Diencephalon (tissue), 1 donor: ENCODE data around the gene PRSS50. TPM values are rescaled to one million over a fixed set of nuclear protein-coding genes. Genes with fewer than 3 reads are reported as not detected.

Experiments used
- small RNA-seq: library from RNA; depleted of rRNA; stranded (forward); fragments of <200 nt; gene quantifications from one replicate; pipeline ENCODE3, GENCODE V24; 2014
- total RNA-seq: library from RNA; depleted of rRNA; stranded (reverse); fragments of >200 nt; gene quantifications from one replicate; pipeline ENCODE4 v1.2.3, GENCODE V29; 2014

Gene PRSS50, protein sequence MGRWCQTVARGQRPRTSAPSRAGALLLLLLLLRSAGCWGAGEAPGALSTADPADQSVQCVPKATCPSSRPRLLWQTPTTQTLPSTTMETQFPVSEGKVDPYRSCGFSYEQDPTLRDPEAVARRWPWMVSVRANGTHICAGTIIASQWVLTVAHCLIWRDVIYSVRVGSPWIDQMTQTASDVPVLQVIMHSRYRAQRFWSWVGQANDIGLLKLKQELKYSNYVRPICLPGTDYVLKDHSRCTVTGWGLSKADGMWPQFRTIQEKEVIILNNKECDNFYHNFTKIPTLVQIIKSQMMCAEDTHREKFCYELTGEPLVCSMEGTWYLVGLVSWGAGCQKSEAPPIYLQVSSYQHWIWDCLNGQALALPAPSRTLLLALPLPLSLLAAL
- total RNA-seq, result not detected

DNA sequence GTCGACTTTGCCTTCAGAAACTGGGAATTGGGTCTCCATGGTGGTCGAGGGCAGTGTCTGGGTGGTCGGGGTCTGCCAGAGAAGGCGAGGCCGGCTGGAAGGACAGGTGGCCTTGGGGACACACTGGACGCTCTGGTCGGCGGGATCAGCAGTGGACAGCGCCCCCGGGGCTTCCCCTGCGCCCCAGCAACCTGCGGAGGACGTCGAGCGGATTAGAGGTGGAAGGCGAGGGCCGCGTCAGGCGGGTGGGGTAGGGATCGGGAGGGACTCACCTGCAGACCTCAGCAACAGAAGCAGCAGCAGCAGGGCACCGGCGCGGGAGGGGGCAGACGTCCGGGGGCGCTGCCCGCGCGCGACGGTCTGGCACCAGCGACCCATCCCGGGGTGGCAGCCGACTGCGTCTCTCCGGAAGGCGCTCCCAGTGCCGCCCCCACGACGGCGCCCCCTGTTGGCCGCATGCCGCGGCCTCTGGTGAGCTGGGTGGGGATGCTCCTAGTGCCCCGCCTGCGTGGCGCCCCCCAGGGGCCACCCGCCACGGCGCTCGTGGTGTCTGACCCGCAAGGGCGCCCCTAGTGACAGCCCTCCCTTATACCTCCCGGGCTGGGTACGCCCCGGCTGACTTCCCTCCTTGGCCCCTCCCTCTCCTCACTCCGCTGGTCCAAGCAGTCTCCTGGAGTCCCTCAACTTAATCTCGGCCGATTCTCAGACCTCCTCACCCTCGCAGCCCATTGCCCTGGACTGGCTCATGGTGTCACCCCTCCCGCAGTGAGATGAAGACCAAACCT, at the start of gene PRSS50:
PRSS50 (minus strand) TSS at position 423 of the 785 bp plus-strand sequence; CDS start at position 378, 45 bp downstream.

GRCh38 chr3:46701181-46701939, 16.3 kb downstream of the PRSS50 start, which contains the start of gene TMIE:
Gene TMIE (plus strand): TSS chr3:46701392. CDS start chr3:46701488, 96 bp downstream.

GRCh38 chr3:46693038-46693891, 24.4 kb downstream of the PRSS50 start, which contains the start of gene ALS2CL:
Gene ALS2CL (minus strand): TSS chr3:46693679. CDS start chr3:46689440, 4,239 bp downstream.

Small RNAs within 50 kb of the gene (small RNA-seq; reads per million reads assigned to genes)
- not detected for gene PRSS45

Other genes starting within 250 kb of the PRSS50 start
- not detected for gene RTP3, start 219.9 kb downstream of the PRSS50 start, total RNA-seq
- gene LRRC2, start 151.6 kb downstream of the PRSS50 start, total RNA-seq, result 1.2 TPM
- gene FAM240A, start 105.3 kb downstream of the PRSS50 start, total RNA-seq, result not detected
- gene ALS2CL, start 24.2 kb downstream of the PRSS50 start, total RNA-seq, result 2.1 TPM
- 1.6 TPM for gene TMIE, start 16.5 kb downstream of the PRSS50 start, total RNA-seq
- gene MYL3, start 145.6 kb upstream of the PRSS50 start, total RNA-seq, result 1.2 TPM
- gene PTH1R, start 159.9 kb upstream of the PRSS50 start, total RNA-seq, result 4.2 TPM